ENCODE data around the gene CCDC178.

GRCh38 chr18:33330711-33331110 is 109.8 kb downstream of the CCDC178 start:
- no peak for TF ChIP-seq EZH2phosphoT487 (IDR thresholded peaks at IDR 0.05; ENCODE audit: insufficient read depth, low read depth)
- TF ChIP-seq EZH2 (IDR thresholded peaks at IDR 0.05; ENCODE audit: insufficient read depth, poor library complexity, severe bottlenecking), result no peak
